ENCODE data around the gene MYCBP2. TPM values are rescaled to one million over a fixed set of nuclear protein-coding genes. Genes with fewer than 3 reads are reported as not detected.

Gene MYCBP2
- total RNA-seq, 1 donor from 2014 or later, result 264 TPM

- H3K4me1 ChIP-seq, result no peaks in the 10 kb centered on the region
- TF ChIP-seq, protein P1, sequence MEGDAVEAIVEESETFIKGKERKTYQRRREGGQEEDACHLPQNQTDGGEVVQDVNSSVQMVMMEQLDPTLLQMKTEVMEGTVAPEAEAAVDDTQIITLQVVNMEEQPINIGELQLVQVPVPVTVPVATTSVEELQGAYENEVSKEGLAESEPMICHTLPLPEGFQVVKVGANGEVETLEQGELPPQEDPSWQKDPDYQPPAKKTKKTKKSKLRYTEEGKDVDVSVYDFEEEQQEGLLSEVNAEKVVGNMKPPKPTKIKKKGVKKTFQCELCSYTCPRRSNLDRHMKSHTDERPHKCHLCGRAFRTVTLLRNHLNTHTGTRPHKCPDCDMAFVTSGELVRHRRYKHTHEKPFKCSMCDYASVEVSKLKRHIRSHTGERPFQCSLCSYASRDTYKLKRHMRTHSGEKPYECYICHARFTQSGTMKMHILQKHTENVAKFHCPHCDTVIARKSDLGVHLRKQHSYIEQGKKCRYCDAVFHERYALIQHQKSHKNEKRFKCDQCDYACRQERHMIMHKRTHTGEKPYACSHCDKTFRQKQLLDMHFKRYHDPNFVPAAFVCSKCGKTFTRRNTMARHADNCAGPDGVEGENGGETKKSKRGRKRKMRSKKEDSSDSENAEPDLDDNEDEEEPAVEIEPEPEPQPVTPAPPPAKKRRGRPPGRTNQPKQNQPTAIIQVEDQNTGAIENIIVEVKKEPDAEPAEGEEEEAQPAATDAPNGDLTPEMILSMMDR (IDR thresholded peaks at IDR 0.05), result no peak
- H3K9me3 ChIP-seq, result no peaks in the 10 kb centered on the region
- intact Hi-C loops (cut with DNase I), result no loop called here
- H3K27me3 ChIP-seq, result no peaks in the 10 kb centered on the region
- no peaks in the 10 kb centered on the region for H3K36me3 ChIP-seq
- H3K27ac ChIP-seq, result no peak overlapping the region
- no peak overlapping the region for H3K4me3 ChIP-seq
- no peak for DNase-seq (ENCODE audit: low spot score in 2 of 2)
Measured at GRCh38 chr13:77337159-77337558, 10.3 kb upstream of the MYCBP2 start.

DNA sequence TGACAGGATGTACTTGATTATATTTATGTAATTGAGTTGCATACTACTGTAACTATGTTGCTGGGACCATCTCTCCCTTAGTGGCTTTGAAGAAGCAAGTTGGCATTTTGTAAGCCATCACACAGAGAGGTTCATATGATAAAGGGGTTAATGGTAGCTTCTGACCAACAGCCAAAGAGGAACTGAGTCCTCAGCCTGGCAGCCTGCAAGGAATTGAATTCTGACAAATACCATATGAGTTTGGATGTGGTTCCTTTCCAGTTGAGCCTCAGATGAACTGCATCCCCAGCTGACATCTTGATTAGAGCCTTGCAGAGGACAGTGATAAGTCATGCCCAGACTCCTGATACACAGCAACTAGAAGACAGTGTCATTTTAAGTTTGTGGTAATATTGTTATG lies 8.6 kb upstream of the MYCBP2 start:
- intact Hi-C loops (cut with DNase I), result no loop called here
- TF ChIP-seq, protein P1 (IDR thresholded peaks at IDR 0.05), result no peak
- Histone ChIP-seq H3K4me3 (no peak overlapping the region), H3K27ac (no peak overlapping the region), H3K36me3 (no peaks in the 10 kb centered on the region), H3K27me3 (no peaks in the 10 kb centered on the region), H3K9me3 (no peaks in the 10 kb centered on the region), H3K4me1 (no peaks in the 10 kb centered on the region)
- DNase-seq (ENCODE audit: low spot score in 2 of 2), result no peak

DNA sequence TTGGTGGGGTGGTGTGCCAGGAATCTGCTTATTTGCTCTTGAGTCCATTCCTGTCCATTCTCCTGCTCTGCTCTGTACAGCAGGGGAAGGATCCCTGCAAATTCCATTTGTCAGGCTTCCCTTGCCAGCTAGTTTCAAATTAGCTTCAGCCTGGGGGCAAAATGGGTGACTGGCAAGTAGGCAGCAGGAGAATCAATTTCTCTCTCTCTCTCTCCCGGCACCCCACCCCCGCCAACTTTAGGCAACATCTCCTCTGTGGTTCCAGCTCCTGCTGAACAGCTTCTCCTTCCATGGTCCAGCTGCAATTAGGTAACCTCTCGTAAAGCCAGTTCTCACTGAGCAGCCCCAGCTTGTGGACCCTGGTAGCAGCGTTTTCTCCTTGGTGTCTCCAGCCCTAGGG lies 6.7 kb upstream of the MYCBP2 start:
- TF ChIP-seq, protein P1 (IDR thresholded peaks at IDR 0.05), result no peak
- H3K27me3 ChIP-seq, result no peaks in the 10 kb centered on the region
- intact Hi-C loops (cut with DNase I), result no loop called here
- no peak overlapping the region for H3K27ac ChIP-seq
- no peak for DNase-seq (ENCODE audit: low spot score in 2 of 2)
- H3K36me3 ChIP-seq, result no peaks in the 10 kb centered on the region
- no peak overlapping the region for H3K4me3 ChIP-seq
- no peaks in the 10 kb centered on the region for H3K9me3 ChIP-seq
- peaks cover 0 to 6% of the 10 kb centered on the region in 2 donors for H3K4me1 ChIP-seq

- peaks cover 0 to 16% of the 10 kb centered on the region in 2 donors for H3K4me1 ChIP-seq
- no peaks in the 10 kb centered on the region for H3K36me3 ChIP-seq
- intact Hi-C loops (cut with DNase I), result no loop called here
- no peak overlapping the region for H3K4me3 ChIP-seq
- no peaks in the 10 kb centered on the region for H3K9me3 ChIP-seq
- H3K27me3 ChIP-seq, result no peaks in the 10 kb centered on the region
- H3K27ac ChIP-seq, result no peak overlapping the region
- TF ChIP-seq, protein P1 (IDR thresholded peaks at IDR 0.05), result no peak
- no peak for DNase-seq (ENCODE audit: low spot score in 2 of 2)
Measured at GRCh38 chr13:77331421-77331820, 4.5 kb upstream of the MYCBP2 start.

DNA sequence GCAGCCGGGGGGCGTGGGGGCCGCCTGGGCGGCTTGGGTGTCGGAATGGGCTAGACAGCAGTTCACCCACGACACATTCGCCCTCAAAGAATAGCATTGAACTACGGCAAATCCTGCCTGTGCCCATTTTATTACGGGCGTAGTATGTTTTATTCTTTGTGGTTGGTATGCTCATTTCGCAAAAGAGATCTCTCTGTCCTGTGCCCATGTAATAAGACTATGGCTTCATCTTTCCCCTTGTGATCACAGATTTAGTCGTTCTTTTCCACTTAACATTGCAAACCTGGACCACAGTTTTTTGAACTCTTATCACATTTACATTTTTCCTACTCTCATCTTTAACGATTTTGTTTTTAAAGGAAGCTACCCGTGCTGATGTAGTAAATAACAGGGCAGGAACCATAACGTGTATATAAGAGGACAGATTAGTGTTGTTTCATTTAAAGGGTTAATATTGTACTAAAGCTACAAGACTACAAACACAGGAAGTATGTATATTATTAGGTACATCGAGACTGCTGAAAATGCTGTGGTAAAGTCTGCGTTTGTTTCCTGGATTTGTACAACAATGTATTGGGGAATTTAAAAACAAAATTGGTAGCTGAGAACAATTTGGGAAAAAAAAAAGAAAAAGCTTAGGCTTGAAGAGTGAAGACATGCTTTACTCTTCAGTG lies 3.2 kb upstream of the MYCBP2 start:
- no peaks in the 10 kb centered on the region for H3K9me3 ChIP-seq
- H3K27ac ChIP-seq, result peak overlapping the region; percentile 64 to 68
- no peaks in the 10 kb centered on the region for H3K36me3 ChIP-seq
- DNase-seq (ENCODE audit: low spot score in 2 of 2), result peak in 1 of 2 donors; percentile 24
- intact Hi-C loops (cut with DNase I), result loop anchor here (1.0 to 10.0 kb wide), 5 partner anchors 57 to 445 kb away; partner anchors contain the start of genes FBXL3, KCTD12 and SLAIN1
- no peaks in the 10 kb centered on the region for H3K27me3 ChIP-seq
- H3K4me3 ChIP-seq, result peak overlapping the region; percentile 75 to 78
- H3K4me1 ChIP-seq, result peaks cover 0 to 16% of the 10 kb centered on the region in 2 donors
- TF ChIP-seq, protein P1 (IDR thresholded peaks at IDR 0.05), result no peak

Data from ascending aorta (tissue), 2 donors.